HFFc6 (cell line): ENCODE data around the gene WWP2. TPM values are rescaled to one million over a fixed set of nuclear protein-coding genes. Genes with fewer than 3 reads are reported as not detected.

Experiments used
- DNase-seq: peaks from one replicate; pipeline ENCODE4 v3.0.0-alpha.2; 2018
- H3K27ac Mint-ChIP-seq: 2 replicates; pipeline ENCODE4 v1.8.0; 2020; ENCODE audit warnings: mild to moderate bottlenecking, mixed read lengths
- H3K27me3 Mint-ChIP-seq: 2 replicates; pipeline ENCODE4 v1.8.0; 2021; ENCODE audit warnings: mild to moderate bottlenecking, moderate library complexity, mixed read lengths; ENCODE audit not compliant: insufficient read depth
- H3K36me3 Mint-ChIP-seq: 2 replicates; pipeline ENCODE4 v1.8.0; 2021; ENCODE audit warnings: low read depth, mixed read lengths
- H3K4me1 Mint-ChIP-seq: 2 replicates; pipeline ENCODE4 v1.8.0; 2020; ENCODE audit warnings: low read depth, mixed read lengths
- H3K4me3 Mint-ChIP-seq: 2 replicates; pipeline ENCODE4 v1.8.0; 2020; ENCODE audit warnings: mild to moderate bottlenecking, moderate library complexity, mixed read lengths
- H3K9me3 Mint-ChIP-seq: 2 replicates; pipeline ENCODE4 v1.8.0; 2020; ENCODE audit warnings: mild to moderate bottlenecking, mixed read lengths
- total RNA-seq, 6 experiments: library from RNA; stranded (reverse); fragmentation: NEBNext Ultra II Directional; extraction: Animal tissue kit (Norgen Biotek cat#: 25700); gene quantifications; 2 replicates in 1 of 6; 3 replicates in 5 of 6; pipeline ENCODE4 v1.2.3, GENCODE V29; 2021
- TF ChIP-seq, protein P1 (sequence below): fragments of 200-600 bp; sonication (generic); IDR thresholded peaks from 2 replicates; pipeline ENCODE4 v1.5.0; 2021; ENCODE audit warnings: antibody characterized with exemption, mild to moderate bottlenecking

Gene WWP2
- total RNA-seq, 6 experiments from 2014 or later = 24.6 to 33.9 (median 30.5) TPM

DNA sequence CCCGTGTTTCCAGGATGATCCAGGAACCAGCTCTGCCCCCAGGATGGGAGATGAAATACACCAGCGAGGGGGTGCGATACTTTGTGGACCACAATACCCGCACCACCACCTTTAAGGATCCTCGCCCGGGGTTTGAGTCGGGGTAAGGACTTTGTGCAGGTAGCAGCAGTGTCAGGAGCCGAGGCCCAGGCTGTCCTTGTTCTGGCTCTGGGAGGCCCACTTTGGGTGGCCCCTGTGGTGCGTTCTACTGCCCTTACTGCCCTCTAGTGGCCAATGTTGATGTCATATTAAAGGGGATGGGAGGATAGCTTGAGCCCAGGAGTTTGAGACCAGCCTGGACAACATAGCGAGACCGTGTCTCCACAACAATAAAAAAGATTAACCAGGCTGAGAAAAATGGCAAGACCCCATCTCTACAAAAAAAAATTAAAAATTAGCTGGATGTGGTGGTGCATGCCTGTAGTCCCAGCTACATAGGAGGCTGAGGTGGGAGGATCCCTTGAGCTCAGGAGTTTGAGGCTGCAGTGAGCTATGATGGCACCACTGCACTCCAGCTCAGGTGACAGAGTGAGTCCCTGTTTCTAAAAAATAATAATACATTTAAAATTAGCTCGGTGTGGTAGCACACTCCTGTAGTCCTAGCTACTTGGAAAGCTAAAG lies 168.1 kb downstream of the WWP2 start:
- H3K9me3 Mint-ChIP-seq = no peaks in the 10 kb centered on the region
- H3K4me3 Mint-ChIP-seq = no peak overlapping the region
- H3K36me3 Mint-ChIP-seq = peaks cover 5% of the 10 kb centered on the region; the same call in 1 of the 2 replicates
- H3K4me1 Mint-ChIP-seq = no peaks in the 10 kb centered on the region
- TF ChIP-seq, protein P1, sequence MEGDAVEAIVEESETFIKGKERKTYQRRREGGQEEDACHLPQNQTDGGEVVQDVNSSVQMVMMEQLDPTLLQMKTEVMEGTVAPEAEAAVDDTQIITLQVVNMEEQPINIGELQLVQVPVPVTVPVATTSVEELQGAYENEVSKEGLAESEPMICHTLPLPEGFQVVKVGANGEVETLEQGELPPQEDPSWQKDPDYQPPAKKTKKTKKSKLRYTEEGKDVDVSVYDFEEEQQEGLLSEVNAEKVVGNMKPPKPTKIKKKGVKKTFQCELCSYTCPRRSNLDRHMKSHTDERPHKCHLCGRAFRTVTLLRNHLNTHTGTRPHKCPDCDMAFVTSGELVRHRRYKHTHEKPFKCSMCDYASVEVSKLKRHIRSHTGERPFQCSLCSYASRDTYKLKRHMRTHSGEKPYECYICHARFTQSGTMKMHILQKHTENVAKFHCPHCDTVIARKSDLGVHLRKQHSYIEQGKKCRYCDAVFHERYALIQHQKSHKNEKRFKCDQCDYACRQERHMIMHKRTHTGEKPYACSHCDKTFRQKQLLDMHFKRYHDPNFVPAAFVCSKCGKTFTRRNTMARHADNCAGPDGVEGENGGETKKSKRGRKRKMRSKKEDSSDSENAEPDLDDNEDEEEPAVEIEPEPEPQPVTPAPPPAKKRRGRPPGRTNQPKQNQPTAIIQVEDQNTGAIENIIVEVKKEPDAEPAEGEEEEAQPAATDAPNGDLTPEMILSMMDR = peak; percentile 93
- peak; percentile 46 for DNase-seq
- peaks cover 3% of the 10 kb centered on the region; the same call in 1 of the 2 replicates for H3K27me3 Mint-ChIP-seq
- H3K27ac Mint-ChIP-seq = no peak overlapping the region

DNA sequence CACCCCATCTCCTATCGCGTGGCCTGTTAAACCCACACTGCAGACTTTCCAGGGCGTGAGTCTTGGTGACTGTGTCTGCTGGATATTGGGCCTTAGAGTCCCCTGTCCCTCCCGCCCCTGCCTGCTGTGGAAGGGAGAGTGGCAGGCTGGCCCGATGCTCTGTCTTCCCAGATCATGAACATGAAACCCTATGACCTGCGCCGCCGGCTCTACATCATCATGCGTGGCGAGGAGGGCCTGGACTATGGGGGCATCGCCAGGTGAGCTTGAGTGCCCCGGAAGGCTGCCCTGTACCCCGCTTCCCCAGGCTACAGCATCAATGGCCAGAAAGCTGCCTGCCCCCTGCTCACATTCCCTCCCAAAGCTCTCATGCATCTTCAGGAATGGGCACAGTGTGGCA lies 169.5 kb downstream of the WWP2 start:
- TF ChIP-seq, protein P1 = no peak

DNA sequence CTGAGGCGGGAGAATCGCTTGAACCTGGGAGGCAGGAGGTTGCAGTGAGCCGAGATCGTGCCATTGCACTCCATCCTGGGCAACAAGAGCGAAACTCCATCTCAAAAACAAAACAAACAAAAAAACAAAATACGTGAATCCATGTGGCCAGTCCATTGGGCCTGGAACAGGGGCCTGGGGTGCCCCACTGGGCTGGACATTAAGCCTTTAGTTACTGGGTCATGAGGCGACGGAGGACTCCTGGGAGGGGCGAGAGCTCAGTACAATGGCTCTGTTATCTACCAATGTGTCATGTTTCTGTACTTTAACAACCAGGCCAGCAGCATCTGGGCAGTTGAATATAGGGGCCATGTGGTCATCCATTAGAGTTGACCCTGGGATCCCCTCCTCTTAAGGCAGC lies 170.1 kb downstream of the WWP2 start:
- H3K27me3 Mint-ChIP-seq = peaks cover 3% of the 10 kb centered on the region; the same call in 1 of the 2 replicates
- no peak overlapping the region for H3K27ac Mint-ChIP-seq
- H3K36me3 Mint-ChIP-seq = peaks cover 7% of the 10 kb centered on the region; the same call in 1 of the 2 replicates
- H3K9me3 Mint-ChIP-seq = no peaks in the 10 kb centered on the region
- H3K4me3 Mint-ChIP-seq = no peak overlapping the region
- H3K4me1 Mint-ChIP-seq = no peaks in the 10 kb centered on the region
- TF ChIP-seq, protein P1 = no peak
- no peak for DNase-seq

More for the DNA sequence above, 169.5 kb downstream of the WWP2 start:
- peaks cover 5% of the 10 kb centered on the region; the same call in 1 of the 2 replicates for H3K36me3 Mint-ChIP-seq
- H3K4me3 Mint-ChIP-seq = no peak overlapping the region
- peaks cover 3% of the 10 kb centered on the region; the same call in 1 of the 2 replicates for H3K27me3 Mint-ChIP-seq
- no peaks in the 10 kb centered on the region for H3K4me1 Mint-ChIP-seq
- H3K9me3 Mint-ChIP-seq = no peaks in the 10 kb centered on the region
- DNase-seq = no peak
- no peak overlapping the region for H3K27ac Mint-ChIP-seq

DNA sequence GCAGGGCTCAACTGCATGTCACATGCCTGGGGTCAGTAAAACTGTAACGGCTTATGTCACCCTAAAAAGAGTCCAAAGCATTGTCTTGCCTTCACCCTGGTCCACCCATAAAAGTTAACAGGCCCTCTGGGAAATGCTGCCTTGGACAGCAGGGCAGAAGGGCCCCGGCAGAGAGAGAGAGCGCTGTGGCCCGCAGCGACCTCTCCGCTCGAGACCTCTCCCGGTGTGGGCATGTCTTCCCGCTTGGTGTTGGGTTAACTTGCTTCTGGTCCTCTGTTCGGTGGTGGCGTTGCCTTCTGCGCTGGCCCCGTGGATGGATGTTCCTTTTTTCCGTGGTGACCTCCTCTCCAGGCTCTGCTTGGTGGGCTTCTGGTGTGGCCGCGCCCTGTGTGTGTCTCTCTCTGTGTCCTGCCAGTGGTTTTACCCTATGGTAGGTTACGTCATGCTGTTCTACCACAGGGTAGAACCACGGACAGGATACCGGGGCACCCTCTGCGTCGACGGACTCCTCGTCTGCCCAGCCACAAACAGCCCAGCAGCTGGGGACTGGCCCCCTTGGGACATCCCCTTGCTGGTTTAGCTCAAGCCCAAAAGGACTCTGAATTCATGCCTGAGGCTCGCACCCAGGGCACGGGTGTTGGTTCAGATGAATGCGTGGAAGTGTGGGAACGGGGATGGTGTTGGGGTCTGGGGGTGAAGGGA lies 170.7 kb downstream of the WWP2 start:
- Mint-ChIP-seq H3K4me1 (no peaks in the 10 kb centered on the region), H3K36me3 (peaks cover 12% of the 10 kb centered on the region; the same call in 1 of the 2 replicates), H3K27ac (no peak overlapping the region), H3K9me3 (no peaks in the 10 kb centered on the region), H3K4me3 (no peak overlapping the region), H3K27me3 (peaks cover 3% of the 10 kb centered on the region; the same call in 1 of the 2 replicates)
- TF ChIP-seq, protein P1 = no peak
- no peak for DNase-seq

DNA sequence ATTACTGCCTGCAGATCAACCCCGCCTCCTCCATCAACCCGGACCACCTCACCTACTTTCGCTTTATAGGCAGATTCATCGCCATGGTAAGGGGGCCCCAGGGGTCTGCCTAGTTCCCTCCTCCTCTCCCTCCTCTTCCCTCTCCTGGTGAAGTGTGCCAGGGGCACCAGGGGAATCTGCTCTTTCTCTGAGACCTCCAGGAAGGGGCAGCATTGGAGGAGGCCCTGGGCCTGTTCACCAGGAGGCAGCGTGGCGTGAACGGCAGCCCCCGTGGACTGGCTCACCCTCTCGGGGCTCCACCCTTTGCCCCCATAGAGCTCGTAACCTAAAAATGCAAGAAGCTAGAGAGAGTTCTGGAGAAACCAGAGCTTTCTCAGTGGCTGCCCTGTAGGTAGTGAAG lies 171.9 kb downstream of the WWP2 start:
- Mint-ChIP-seq H3K4me1 (no peaks in the 10 kb centered on the region), H3K9me3 (no peaks in the 10 kb centered on the region)

More for the DNA sequence above, 171.9 kb downstream of the WWP2 start:
- no peak for DNase-seq
- TF ChIP-seq, protein P1 = no peak
- Mint-ChIP-seq H3K27me3 (peaks cover 3% of the 10 kb centered on the region; the same call in 1 of the 2 replicates), H3K27ac (no peak overlapping the region), H3K36me3 (peaks cover 12% of the 10 kb centered on the region; the same call in 1 of the 2 replicates), H3K4me3 (no peak overlapping the region)
